ENCODE data around the gene FAM124A. TPM values are rescaled to one million over a fixed set of nuclear protein-coding genes. Genes with fewer than 3 reads are reported as not detected.

Gene FAM124A
- total and polyA plus RNA-seq, 2 experiments from 2014 or later = 37.7 to 109 TPM

- Histone ChIP-seq H3F3A (replicated peaks; ENCODE audit: low read depth) (peaks cover 7% of the 10 kb centered on the region), H3K36me3 (ENCODE audit: insufficient read depth) (no peaks in the 10 kb centered on the region), H3K79me2 (replicated peaks; ENCODE audit: insufficient read depth) (no peaks in the 10 kb centered on the region), H3K27ac (ENCODE audit: low read depth) (no peak overlapping the region), H3K27me3 (ENCODE audit: insufficient read depth) (no peaks in the 10 kb centered on the region), H3K4me1 (ENCODE audit: insufficient read depth) (peaks cover 44% of the 10 kb centered on the region), H2AFZ (peak overlapping the region; percentile 74), H4K20me1 (replicated peaks; ENCODE audit: insufficient read depth) (no peaks in the 10 kb centered on the region), H3K4me2 (no peak overlapping the region), H3K4me3 (no peak overlapping the region), H3K9me2 (ENCODE audit: insufficient read depth) (no peaks in the 10 kb centered on the region)
- Mint-ChIP-seq H3K27ac (no peak overlapping the region; the same call in 1 of the 2 replicates), H3K4me3 (no peak overlapping the region), H3K4me1 (peaks cover 43% of the 10 kb centered on the region), H3K36me3 (ENCODE audit: low read depth) (peaks cover 3% of the 10 kb centered on the region; the same call in 2 of the 3 replicates), H3K27me3 (ENCODE audit: insufficient read depth, low read depth, poor library complexity) (peaks cover 5% of the 10 kb centered on the region), H3K9me3 (peaks cover 3% of the 10 kb centered on the region; the same call in 2 of the 3 replicates)
- no peak for DNase-seq (ENCODE audit: low spot score)
- TF ChIP-seq POLR2AphosphoS5 (IDR thresholded peaks at IDR 0.05; ENCODE audit: low read depth) (no peak), ZNF331 (CRISPR knock-in tag; IDR thresholded peaks at IDR 0.05; ENCODE audit: low read depth) (no peak), ZNF462 (CRISPR knock-in tag; IDR thresholded peaks at IDR 0.05) (no peak), REST (IDR thresholded peaks at IDR 0.05; ENCODE audit: unreplicated experiment) (no peak), NANOG (IDR thresholded peaks at IDR 0.05; ENCODE audit: borderline replicate concordance) (no peak), EZH2 (IDR thresholded peaks at IDR 0.05; ENCODE audit: low read depth, unreplicated experiment) (no peak), JUNB (IDR thresholded peaks at IDR 0.05; ENCODE audit: unreplicated experiment) (no peak), EZH2phosphoT487 (IDR thresholded peaks at IDR 0.05; ENCODE audit: unreplicated experiment) (no peak), CREB1 (CRISPR knock-in tag; IDR thresholded peaks at IDR 0.05; ENCODE audit: low read depth) (no peak), ZNF114 (CRISPR knock-in tag; IDR thresholded peaks at IDR 0.05) (no peak), ETS1 (IDR thresholded peaks at IDR 0.05) (no peak), STAT1 (IDR thresholded peaks at IDR 0.05; ENCODE audit: unreplicated experiment) (no peak)
- TF ChIP-seq, protein P1, sequence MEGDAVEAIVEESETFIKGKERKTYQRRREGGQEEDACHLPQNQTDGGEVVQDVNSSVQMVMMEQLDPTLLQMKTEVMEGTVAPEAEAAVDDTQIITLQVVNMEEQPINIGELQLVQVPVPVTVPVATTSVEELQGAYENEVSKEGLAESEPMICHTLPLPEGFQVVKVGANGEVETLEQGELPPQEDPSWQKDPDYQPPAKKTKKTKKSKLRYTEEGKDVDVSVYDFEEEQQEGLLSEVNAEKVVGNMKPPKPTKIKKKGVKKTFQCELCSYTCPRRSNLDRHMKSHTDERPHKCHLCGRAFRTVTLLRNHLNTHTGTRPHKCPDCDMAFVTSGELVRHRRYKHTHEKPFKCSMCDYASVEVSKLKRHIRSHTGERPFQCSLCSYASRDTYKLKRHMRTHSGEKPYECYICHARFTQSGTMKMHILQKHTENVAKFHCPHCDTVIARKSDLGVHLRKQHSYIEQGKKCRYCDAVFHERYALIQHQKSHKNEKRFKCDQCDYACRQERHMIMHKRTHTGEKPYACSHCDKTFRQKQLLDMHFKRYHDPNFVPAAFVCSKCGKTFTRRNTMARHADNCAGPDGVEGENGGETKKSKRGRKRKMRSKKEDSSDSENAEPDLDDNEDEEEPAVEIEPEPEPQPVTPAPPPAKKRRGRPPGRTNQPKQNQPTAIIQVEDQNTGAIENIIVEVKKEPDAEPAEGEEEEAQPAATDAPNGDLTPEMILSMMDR (conservative IDR thresholded peaks at IDR 0.05; ENCODE audit: low read depth in 2 of 2) = no peak
- no peak for ATAC-seq
Observed at GRCh38 chr13:51308781-51309180, 86.6 kb downstream of the FAM124A start.
